ENCODE data around the gene DZANK1. TPM values are rescaled to one million over a fixed set of nuclear protein-coding genes. Genes with fewer than 3 reads are reported as not detected.

DZANK1 gene
- total RNA-seq, 4 donors from 2014 or later = 0.92 to 5.2 (median 1.1) TPM

DNA sequence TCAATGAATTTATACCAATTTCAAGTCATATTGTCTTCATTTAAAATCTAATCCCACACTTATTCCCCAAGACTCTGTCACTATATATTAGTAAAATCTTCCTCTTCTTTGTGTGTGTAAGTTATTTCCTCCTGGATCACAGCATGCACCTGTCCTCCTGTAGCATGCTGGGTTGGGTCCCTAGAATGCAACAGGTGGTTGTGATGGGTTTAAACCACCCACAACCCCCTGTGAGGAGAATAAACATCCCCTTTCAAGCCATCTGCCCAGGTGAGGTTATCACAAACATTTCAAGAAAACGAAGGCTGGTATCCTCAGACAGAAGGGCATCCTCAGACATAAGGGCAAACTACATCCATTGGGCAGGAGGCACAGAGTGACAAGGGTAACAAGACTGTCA, 26.4 kb downstream of the DZANK1 start:
- H3K9me3 ChIP-seq = no peaks in the 10 kb centered on the region
- H3K4me1 ChIP-seq = no peaks in the 10 kb centered on the region
- H3K27me3 ChIP-seq = no peaks in the 10 kb centered on the region
- intact Hi-C loops (cut with DNase I) = no loop called here
- no peak overlapping the region for H3K4me3 ChIP-seq
- WGBS, 2 donors = 0 to 14% methylated on average over 1 of the region's 1 CpG
- no peak overlapping the region for H3K27ac ChIP-seq
- H3K36me3 ChIP-seq = no peaks in the 10 kb centered on the region
- DNase-seq = no peak
- no peak for TF ChIP-seq CTCF (IDR thresholded peaks at IDR 0.05)
- no peak for TF ChIP-seq POLR2A (IDR thresholded peaks at IDR 0.05)

GRCh38 chr20:18436847-18437246, 30.0 kb downstream of the DZANK1 start:
- H3K9me3 ChIP-seq = no peaks in the 10 kb centered on the region
- WGBS, 2 donors = 67 to 80% methylated on average over 2 of the region's 2 CpGs
- no peaks in the 10 kb centered on the region for H3K36me3 ChIP-seq
- H3K4me1 ChIP-seq = no peaks in the 10 kb centered on the region
- DNase-seq = no peak
- no peak overlapping the region for H3K4me3 ChIP-seq
- intact Hi-C loops (cut with DNase I) = no loop called here
- no peaks in the 10 kb centered on the region for H3K27me3 ChIP-seq
- no peak for TF ChIP-seq POLR2A (IDR thresholded peaks at IDR 0.05)
- TF ChIP-seq CTCF (IDR thresholded peaks at IDR 0.05) = no peak
- no peak overlapping the region for H3K27ac ChIP-seq

DNA sequence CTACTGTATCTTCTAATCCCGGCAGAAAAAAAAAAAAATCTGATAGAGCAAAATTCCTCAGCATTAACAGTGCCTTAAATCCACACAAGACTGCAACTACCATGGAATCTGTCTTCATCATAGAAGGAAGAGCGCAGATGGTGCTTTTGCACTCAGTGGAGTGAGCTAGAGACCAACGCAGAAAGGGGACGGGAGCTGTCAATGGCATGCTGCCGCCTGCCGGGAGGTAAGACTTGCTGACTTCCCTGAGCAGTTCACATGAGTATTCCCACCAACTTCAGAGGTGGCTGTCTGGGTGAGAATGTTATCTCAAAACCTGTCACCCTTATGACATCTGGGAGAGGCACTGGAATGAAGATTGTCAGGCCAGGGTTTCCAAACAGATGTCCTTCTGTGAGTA, 35.6 kb downstream of the DZANK1 start:
- intact Hi-C loops (cut with DNase I) = no loop called here
- no peaks in the 10 kb centered on the region for H3K27me3 ChIP-seq
- no peak for TF ChIP-seq CTCF (IDR thresholded peaks at IDR 0.05)
- no peak for TF ChIP-seq POLR2A (IDR thresholded peaks at IDR 0.05)
- 86 to 92% methylated on average over 6 of the region's 6 CpGs for WGBS, 2 donors
- peaks cover 0 to 12% (median 4%) of the 10 kb centered on the region in 3 donors for H3K4me1 ChIP-seq
- H3K4me3 ChIP-seq = no peak overlapping the region
- H3K9me3 ChIP-seq = no peaks in the 10 kb centered on the region
- DNase-seq = no peak
- no peak overlapping the region for H3K27ac ChIP-seq
- no peaks in the 10 kb centered on the region for H3K36me3 ChIP-seq

DNA sequence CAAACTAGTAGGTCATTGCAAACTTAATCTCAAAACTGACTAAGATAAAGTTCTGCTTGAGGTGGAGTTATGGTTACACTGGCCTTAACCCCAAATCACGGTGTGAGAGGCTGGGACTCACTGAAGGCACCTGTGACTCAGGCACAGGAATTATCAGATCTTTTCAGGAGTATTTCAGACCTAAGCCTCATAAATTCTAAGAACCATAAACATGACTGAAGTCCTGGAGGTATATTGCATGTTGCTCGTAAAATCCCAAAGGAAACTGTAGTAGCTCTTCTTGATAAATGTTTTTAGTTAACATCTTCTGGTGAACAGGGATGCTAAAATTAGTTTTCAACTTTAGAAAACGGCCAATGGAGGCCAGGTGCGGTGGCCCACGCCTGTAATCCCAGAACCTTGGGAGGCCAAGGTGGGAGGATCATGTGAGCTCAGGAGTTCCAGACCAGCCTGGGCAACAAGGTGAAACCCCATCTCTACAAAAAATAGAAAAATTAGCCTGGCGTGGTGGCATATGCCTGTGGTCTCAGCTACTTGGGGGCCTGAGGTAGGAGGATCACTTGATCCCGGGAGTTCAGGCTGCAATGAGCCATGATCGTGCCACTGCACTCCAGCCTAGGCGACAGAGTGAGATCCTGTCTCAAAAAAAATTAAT, 36.5 kb downstream of the DZANK1 start:
- H3K4me1 ChIP-seq = peaks cover 0 to 12% (median 4%) of the 10 kb centered on the region in 3 donors
- DNase-seq = no peak
- H3K9me3 ChIP-seq = no peaks in the 10 kb centered on the region
- H3K4me3 ChIP-seq = no peak overlapping the region
- no peak overlapping the region for H3K27ac ChIP-seq
- TF ChIP-seq CTCF (IDR thresholded peaks at IDR 0.05) = no peak
- no peak for TF ChIP-seq POLR2A (IDR thresholded peaks at IDR 0.05)
- H3K27me3 ChIP-seq = no peaks in the 10 kb centered on the region
- intact Hi-C loops (cut with DNase I) = no loop called here
- no peaks in the 10 kb centered on the region for H3K36me3 ChIP-seq
- WGBS, 2 donors = 86 to 92% methylated on average over 9 of the region's 9 CpGs

DNA sequence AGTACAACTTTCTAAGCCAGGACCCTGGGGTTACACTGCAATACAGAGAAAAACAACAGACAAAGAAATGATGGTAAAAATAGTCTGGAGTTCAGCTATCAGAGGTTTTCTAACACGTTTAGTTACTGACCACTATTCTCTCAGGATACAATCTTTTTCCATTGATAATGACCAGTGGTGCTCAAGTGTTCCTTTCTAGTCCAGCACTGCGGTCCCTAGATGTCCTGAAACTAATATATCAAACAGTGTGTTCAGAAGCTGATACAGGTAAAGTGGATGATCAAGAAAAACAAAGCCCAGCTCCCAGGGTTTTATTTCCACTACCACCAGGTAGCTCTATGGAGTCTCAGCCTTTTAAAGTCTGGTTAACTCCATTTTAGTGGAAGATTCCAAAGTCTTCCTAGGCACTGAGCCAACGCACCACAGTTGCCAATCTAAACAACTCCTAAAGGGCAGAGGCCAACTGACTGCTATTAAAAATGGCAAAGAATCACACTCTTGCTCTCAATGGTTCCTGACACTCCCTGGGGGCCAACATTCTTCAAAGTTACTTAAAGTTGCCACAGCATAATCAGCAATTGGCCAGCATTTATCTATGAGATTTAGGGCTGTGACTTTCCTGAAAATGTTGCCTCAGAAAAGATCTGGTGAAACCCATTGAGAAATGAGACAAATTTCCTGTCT, 38.2 kb downstream of the DZANK1 start:
- no peaks in the 10 kb centered on the region for H3K27me3 ChIP-seq
- H3K9me3 ChIP-seq = no peaks in the 10 kb centered on the region
- H3K27ac ChIP-seq = no peak overlapping the region
- H3K4me3 ChIP-seq = no peak overlapping the region
- no peak for DNase-seq
- H3K4me1 ChIP-seq = peaks cover 0 to 12% (median 4%) of the 10 kb centered on the region in 3 donors
- TF ChIP-seq POLR2A (IDR thresholded peaks at IDR 0.05) (no peak), CTCF (IDR thresholded peaks at IDR 0.05) (no peak)
- intact Hi-C loops (cut with DNase I) = no loop called here
- H3K36me3 ChIP-seq = no peaks in the 10 kb centered on the region
- 46 to 58% methylated on average over 3 of the region's 3 CpGs for WGBS, 2 donors
